OCI-LY7 (cell line): ENCODE data around the gene FAM174B. TPM values are rescaled to one million over a fixed set of nuclear protein-coding genes. Genes with fewer than 3 reads are reported as not detected.

Experiments used
- BruUV-seq: library from RNA; stranded (reverse); fragments of 400-500 nt; replicated peaks from 2 replicates; lab custom pipeline; 2021; lab: Mats Ljungman, UMichigan
- CTCF ChIA-PET: fragments of 300-600 bp; sonication (Branson Sonifier 250); formaldehyde crosslinking; loops from one replicate; lab custom pipeline; 2022; ENCODE audit warnings: antibody characterized with exemption; ENCODE audit not compliant: unreplicated experiment; lab: Charles Lee
- POLR2A ChIA-PET: fragments of 300-600 bp; sonication (Branson Sonifier 250); formaldehyde crosslinking; loops from one replicate; lab custom pipeline; 2022; ENCODE audit warnings: antibody characterized with exemption; lab: Charles Lee
- DNase-seq: peaks from one replicate; pipeline ENCODE4 v3.0.0-alpha.2; 2015; ENCODE audit warnings: low spot score
- H2AFZ ChIP-seq: fragments of 200-600 bp; sonication (generic), shearing (Covaris generic); 2 replicates; pipeline ENCODE4 v1.6.1; 2014; ENCODE audit warnings: mild to moderate bottlenecking, antibody characterized with exemption, low read length, moderate library complexity
- H3K27ac ChIP-seq: fragments of 200-600 bp; sonication (generic); 2 replicates; pipeline ENCODE4 v1.5.1; 2014; ENCODE audit warnings: mixed run types, low read depth, mild to moderate bottlenecking, moderate library complexity, low read length, inconsistent platforms; ENCODE audit not compliant: poor library complexity, severe bottlenecking
- H3K36me3 ChIP-seq: fragments of 200-600 bp; sonication (generic); 2 replicates; pipeline ENCODE4 v1.6.1; 2014; ENCODE audit warnings: mild to moderate bottlenecking, antibody characterized with exemption, low read length, moderate library complexity, mixed read lengths; ENCODE audit not compliant: insufficient read depth
- H3K4me1 ChIP-seq: fragments of 200-600 bp; sonication (generic); 2 replicates; pipeline ENCODE4 v1.5.1; 2014; ENCODE audit warnings: mild to moderate bottlenecking, low read length; ENCODE audit not compliant: insufficient read depth, poor library complexity, severe bottlenecking
- H3K4me2 ChIP-seq: fragments of 200-600 bp; sonication (generic); 2 replicates; pipeline ENCODE4 v1.6.1; 2014; ENCODE audit warnings: mild to moderate bottlenecking, low read length
- H3K4me3 ChIP-seq: fragments of 200-600 bp; sonication (generic); 2 replicates; pipeline ENCODE4 v1.5.1; 2014; ENCODE audit warnings: mild to moderate bottlenecking, low read depth, low read length; ENCODE audit not compliant: poor library complexity, severe bottlenecking
- H3K79me2 ChIP-seq: fragments of 200-600 bp; sonication (generic); 2 replicates; pipeline ENCODE4 v1.6.1; 2016; ENCODE audit warnings: low read depth, mild to moderate bottlenecking, low read length, moderate library complexity, mixed read lengths; ENCODE audit not compliant: insufficient read depth
- H3K9me2 ChIP-seq: fragments of 200-600 bp; sonication (generic); 2 replicates; pipeline ENCODE4 v1.6.1; 2016; ENCODE audit warnings: mild to moderate bottlenecking, low read length, mixed read lengths; ENCODE audit not compliant: insufficient read depth
- H3K9me3 ChIP-seq: fragments of 200-600 bp; sonication (generic); 2 replicates; pipeline ENCODE4 v1.6.1; 2014; ENCODE audit warnings: mild to moderate bottlenecking, mixed run types, low read length, mixed read lengths
- H4K20me1 ChIP-seq: fragments of 200-600 bp; sonication (generic); 2 replicates; pipeline ENCODE4 v1.6.1; 2014; ENCODE audit warnings: mild to moderate bottlenecking, antibody characterized with exemption, low read length, moderate library complexity, mixed read lengths; ENCODE audit not compliant: insufficient read depth
- CTCF ChIP-seq: fragments of 200-600 bp; sonication (generic); conservative IDR thresholded peaks from 2 replicates; pipeline ENCODE4 v1.5.1; 2014; ENCODE audit warnings: mild to moderate bottlenecking, antibody characterized with exemption, low read length, moderate library complexity, mixed read lengths
- EZH2phosphoT487 ChIP-seq: fragments of 200-600 bp; sonication (generic); IDR thresholded peaks from 2 replicates; pipeline ENCODE4 v1.6.1; 2018; ENCODE audit warnings: low read depth, borderline replicate concordance, mild to moderate bottlenecking, mixed run types, antibody characterized with exemption, low read length, moderate library complexity, mixed read lengths
- intact Hi-C: fragments of 100-400 bp; cut with micrococcal nuclease; formaldehyde crosslinking; loops from one replicate; pipeline ENCODE4 v1.10.0; 2022; ENCODE audit not compliant: unreplicated experiment
- total RNA-seq, 2 experiments: library from RNA; depleted of rRNA in 1 of 2; stranded (reverse); fragments of >200 nt in 1 of 2; shearing (Covaris generic) in 1 of 2; gene quantifications; 2 replicates each; pipeline ENCODE4 v1.2.3, GENCODE V29; 2014 to 2022

The FAM174B gene
- total RNA-seq, 2 experiments from 2014 or later: 1.3 to 24.4 TPM

DNA sequence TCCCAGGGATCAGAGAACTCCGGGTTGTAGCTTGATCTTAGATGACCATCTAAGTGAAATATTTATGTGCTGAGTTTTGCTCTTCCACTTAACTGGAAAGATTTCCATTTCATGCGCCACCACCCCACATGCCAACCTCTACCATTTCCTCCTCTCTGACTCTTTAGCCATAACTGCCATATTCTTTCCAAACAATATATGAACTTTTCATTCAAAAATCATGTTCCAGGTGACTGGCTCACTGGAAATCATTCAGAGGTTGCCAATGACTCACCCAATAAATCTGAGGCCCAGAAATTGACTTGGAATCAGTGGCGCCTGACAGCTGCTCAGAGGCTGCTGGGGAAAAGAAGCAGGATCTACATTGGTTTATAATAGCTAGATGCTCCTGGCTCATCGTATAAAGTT lies 31.6 kb upstream of the FAM174B start:
- no peak for DNase-seq
- no TSS peak for BruUV-seq
- Histone ChIP-seq H4K20me1 (no peaks in the 10 kb centered on the region), H3K36me3 (no peaks in the 10 kb centered on the region), H3K4me3 (no peak overlapping the region), H3K4me1 (no peaks in the 10 kb centered on the region), H3K27ac (no peak overlapping the region), H3K9me3 (no peaks in the 10 kb centered on the region), H2AFZ (no peak overlapping the region), H3K79me2 (no peaks in the 10 kb centered on the region), H3K9me2 (no peaks in the 10 kb centered on the region), H3K4me2 (no peak overlapping the region)
- intact Hi-C loops: no loop called here
- POLR2A ChIA-PET: interaction anchor here (0.5 kb wide), 1 partner anchor 982 kb away, joined by 3 read pairs; no protein-coding TSS in a partner anchor
- TF ChIP-seq EZH2phosphoT487 (no peak), CTCF (no peak)
- CTCF ChIA-PET: no interaction called here

DNA sequence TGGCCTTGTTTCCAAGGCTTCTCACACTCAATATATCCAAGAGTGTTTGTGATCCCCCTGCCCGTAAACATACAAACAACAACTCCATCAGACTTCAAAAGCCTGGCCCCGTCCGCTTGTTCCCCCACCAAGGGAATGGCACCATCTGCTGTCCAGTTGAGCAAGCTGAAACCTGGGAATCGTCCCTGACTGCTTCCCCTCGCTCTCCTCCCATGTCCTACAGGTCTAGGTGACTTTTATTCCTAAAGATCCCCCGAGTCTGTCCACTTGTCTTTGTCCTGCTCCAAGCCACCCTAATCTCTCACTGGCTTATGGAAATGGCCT lies 27.9 kb upstream of the FAM174B start:
- BruUV-seq: no TSS peak
- Histone ChIP-seq H2AFZ (no peak overlapping the region), H3K4me1 (no peaks in the 10 kb centered on the region), H3K9me3 (no peaks in the 10 kb centered on the region), H3K27ac (no peak overlapping the region), H3K4me2 (no peak overlapping the region), H3K79me2 (no peaks in the 10 kb centered on the region), H4K20me1 (no peaks in the 10 kb centered on the region), H3K36me3 (no peaks in the 10 kb centered on the region), H3K9me2 (no peaks in the 10 kb centered on the region), H3K4me3 (no peak overlapping the region)
- ChIA-PET POLR2A (no interaction called here), CTCF (no interaction called here)
- intact Hi-C loops: no loop called here
- no peak for DNase-seq
- TF ChIP-seq CTCF (0 out of 2 replicates have a peak, but pooled peaks have one; percentile 13), EZH2phosphoT487 (no peak)

- Histone ChIP-seq H3K36me3 (no peaks in the 10 kb centered on the region), H3K9me2 (no peaks in the 10 kb centered on the region), H3K4me1 (no peaks in the 10 kb centered on the region), H3K79me2 (no peaks in the 10 kb centered on the region), H3K4me2 (no peak overlapping the region), H2AFZ (no peak overlapping the region), H3K9me3 (no peaks in the 10 kb centered on the region), H3K4me3 (no peak overlapping the region), H4K20me1 (no peaks in the 10 kb centered on the region), H3K27ac (no peak overlapping the region)
- DNase-seq: no peak
- CTCF ChIA-PET: no interaction called here
- POLR2A ChIA-PET: interaction anchor here (0.8 kb wide), 1 partner anchor 14 kb away, joined by 7 read pairs; no protein-coding TSS in a partner anchor
- TF ChIP-seq CTCF (no peak), EZH2phosphoT487 (no peak)
- intact Hi-C loops: no loop called here
- BruUV-seq: no TSS peak
Measured at GRCh38 chr15:92682741-92683510, 27.4 kb upstream of the FAM174B start.
